H9 (cell line): ENCODE results near the gene TMPRSS2. TPM values are rescaled to one million over a fixed set of nuclear protein-coding genes. Genes with fewer than 3 reads are reported as not detected.

Experiments used
- DNase-seq: peaks from one replicate; pipeline ENCODE4 v3.0.0-alpha.2; 2017
- H2AFZ ChIP-seq: one replicate; pipeline ENCODE4 v1.6.1; 2013; ENCODE audit warnings: mild to moderate bottlenecking, low read length, control low read depth, moderate library complexity
- H2AK5ac ChIP-seq: 2 replicates; pipeline ENCODE4 v1.6.1; 2013; ENCODE audit warnings: low read length, control low read depth, mixed read lengths; ENCODE audit not compliant: insufficient read length
- H2BK120ac ChIP-seq: one replicate; pipeline ENCODE4 v1.6.1; 2013; ENCODE audit warnings: low read depth, mild to moderate bottlenecking, low read length, control low read depth, inconsistent platforms; ENCODE audit not compliant: poor library complexity, severe bottlenecking
- H2BK12ac ChIP-seq: 2 replicates; pipeline ENCODE4 v1.6.1; 2013; ENCODE audit warnings: low read length, control low read depth, mixed read lengths, low read depth; ENCODE audit not compliant: insufficient read length
- H2BK15ac ChIP-seq: 2 replicates; pipeline ENCODE4 v1.6.1; 2013; ENCODE audit warnings: low read depth, low read length, control low read depth
- H2BK20ac ChIP-seq: one replicate; pipeline ENCODE4 v1.6.1; 2013; ENCODE audit warnings: low read depth, mild to moderate bottlenecking, low read length, control low read depth, inconsistent platforms; ENCODE audit not compliant: poor library complexity, severe bottlenecking
- H2BK5ac ChIP-seq: 2 replicates; pipeline ENCODE4 v1.6.1; 2013; ENCODE audit warnings: low read length, control low read depth, mixed read lengths; ENCODE audit not compliant: insufficient read length
- H3K14ac ChIP-seq: 2 replicates; pipeline ENCODE4 v1.6.1; 2013; ENCODE audit warnings: low read length, control low read depth; ENCODE audit not compliant: insufficient read depth
- H3K18ac ChIP-seq: 2 replicates; pipeline ENCODE4 v1.6.1; 2013; ENCODE audit warnings: low read depth, mild to moderate bottlenecking, mixed read lengths, low read length, control low read depth; ENCODE audit not compliant: insufficient read length
- H3K23ac ChIP-seq: 2 replicates; pipeline ENCODE4 v1.6.1; 2013; ENCODE audit warnings: low read length, control low read depth, mixed read lengths, low read depth; ENCODE audit not compliant: insufficient read length
- H3K23me2 ChIP-seq: 2 replicates; pipeline ENCODE4 v1.6.1; 2013; ENCODE audit warnings: low read depth, mild to moderate bottlenecking, mixed read lengths, low read length, control low read depth; ENCODE audit not compliant: insufficient read length, poor library complexity, severe bottlenecking
- H3K27ac ChIP-seq: 2 replicates; pipeline ENCODE4 v1.5.1; 2013; ENCODE audit warnings: low read length, control low read depth, mixed read lengths, low read depth; ENCODE audit not compliant: insufficient read length
- H3K27me3 ChIP-seq: 2 replicates; pipeline ENCODE4 v1.6.1; 2013; ENCODE audit warnings: low read length, control low read depth, inconsistent platforms; ENCODE audit not compliant: insufficient read depth
- H3K4ac ChIP-seq: 2 replicates; pipeline ENCODE4 v1.6.1; 2013; ENCODE audit warnings: low read depth, mild to moderate bottlenecking, control low read depth, inconsistent platforms, low read length, moderate library complexity
- H3K4me1 ChIP-seq: 2 replicates; pipeline ENCODE4 v1.6.1; 2013; ENCODE audit warnings: low read length, control low read depth, inconsistent platforms; ENCODE audit not compliant: insufficient read depth
- H3K4me2 ChIP-seq: 2 replicates; pipeline ENCODE4 v1.6.1; 2013; ENCODE audit warnings: low read length, control low read depth, mixed read lengths; ENCODE audit not compliant: insufficient read length, insufficient read depth
- H3K56ac ChIP-seq: 2 replicates; pipeline ENCODE4 v1.6.1; 2013; ENCODE audit warnings: low read depth, mild to moderate bottlenecking, mixed read lengths, low read length, control low read depth; ENCODE audit not compliant: insufficient read length
- H3K79me1 ChIP-seq: 2 replicates; pipeline ENCODE4 v1.6.1; 2013; ENCODE audit warnings: low read depth, mild to moderate bottlenecking, moderate library complexity, low read length, control low read depth, inconsistent platforms; ENCODE audit not compliant: insufficient read depth, poor library complexity, severe bottlenecking
- H3K79me2 ChIP-seq: 2 replicates; pipeline ENCODE4 v1.6.1; 2013; ENCODE audit warnings: low read length, control low read depth, inconsistent platforms; ENCODE audit not compliant: insufficient read depth
- H3K9ac ChIP-seq: 2 replicates; pipeline ENCODE4 v1.6.1; 2013; ENCODE audit warnings: low read length, control low read depth, mixed read lengths; ENCODE audit not compliant: insufficient read length; ENCODE audit errors: extremely low read depth
- H3K9me3 ChIP-seq: one replicate; pipeline ENCODE4 v1.6.1; 2013; ENCODE audit warnings: low read depth, low read length, inconsistent platforms; ENCODE audit not compliant: control insufficient read depth
- H3T11ph ChIP-seq: one replicate; pipeline ENCODE4 v1.6.1; 2013; ENCODE audit warnings: mild to moderate bottlenecking, low read length, control low read depth, inconsistent platforms
- H4K20me1 ChIP-seq: one replicate; pipeline ENCODE4 v1.6.1; 2013; ENCODE audit not compliant: control insufficient read depth, insufficient read length, insufficient read depth
- H4K5ac ChIP-seq: 2 replicates; pipeline ENCODE4 v1.6.1; 2013; ENCODE audit warnings: low read depth, mild to moderate bottlenecking, mixed read lengths, low read length, control low read depth; ENCODE audit not compliant: insufficient read length
- H4K8ac ChIP-seq: replicated peaks from 2 replicates; pipeline ENCODE4 v1.6.1; 2013; ENCODE audit warnings: low read length, control low read depth, mixed read lengths, low read depth; ENCODE audit not compliant: insufficient read length
- H4K91ac ChIP-seq: 2 replicates; pipeline ENCODE4 v1.6.1; 2013; ENCODE audit warnings: low read depth, mild to moderate bottlenecking, moderate library complexity, mixed read lengths, low read length, control low read depth; ENCODE audit not compliant: insufficient read length
- H3K27ac Mint-ChIP-seq, 3 experiments: 2 replicates in 2 of 3; 3 replicates in 1 of 3; pipeline ENCODE4 v1.8.0; 2020 to 2021; ENCODE audit warnings: mixed read lengths in 3 of 3, mild to moderate bottlenecking in 1 of 3, moderate library complexity in 1 of 3
- H3K27me3 Mint-ChIP-seq: 2 replicates; pipeline ENCODE4 v1.8.0; 2021; ENCODE audit warnings: low read depth, mild to moderate bottlenecking, moderate library complexity, mixed read lengths
- H3K36me3 Mint-ChIP-seq, 3 experiments: 2 replicates in 2 of 3; 3 replicates in 1 of 3; pipeline ENCODE4 v1.8.0; 2020 to 2021; ENCODE audit warnings: low read depth in 3 of 3, mixed read lengths in 3 of 3; ENCODE audit not compliant: insufficient read depth in 1 of 3
- H3K4me1 Mint-ChIP-seq, 2 experiments: 2 replicates each; pipeline ENCODE4 v1.8.0; 2020; ENCODE audit warnings: mixed read lengths in 2 of 2
- H3K4me3 Mint-ChIP-seq, 2 experiments: 2 replicates in 1 of 2; 3 replicates in 1 of 2; pipeline ENCODE4 v1.8.0; 2020 to 2021; ENCODE audit warnings: mild to moderate bottlenecking in 2 of 2, mixed read lengths in 2 of 2, moderate library complexity in 1 of 2
- H3K9me3 Mint-ChIP-seq, 2 experiments: 2 replicates in 1 of 2; 3 replicates in 1 of 2; pipeline ENCODE4 v1.8.0; 2020; ENCODE audit warnings: mild to moderate bottlenecking in 2 of 2, mixed read lengths in 2 of 2, moderate library complexity in 1 of 2
- CTCF ChIP-seq: fragments of 200-600 bp; sonication (generic); conservative IDR thresholded peaks from 3 replicates; pipeline ENCODE4 v1.8.0; 2021; ENCODE audit warnings: antibody characterized with exemption, mild to moderate bottlenecking
- WGBS: extraction: QIAGEN DNeasy Blood & Tissue Kit; methylation state at CpG from one replicate; pipeline ENCODE4 v1.1.7; 2013; ENCODE audit warnings: missing lambda C conversion rate, low lambda C conversion rate, mixed read lengths; ENCODE audit not compliant: insufficient read length; ENCODE audit errors: extremely low coverage; 5-methylcytosine and 5-hydroxymethylcytosine counted together
- total RNA-seq: library from RNA; stranded (reverse); gene quantifications from 2 replicates; pipeline ENCODE4 v1.2.1, GENCODE V29; 2021

TMPRSS2 gene
- total RNA-seq, 1 experiment from 2014 or later: 12.1 TPM

DNA sequence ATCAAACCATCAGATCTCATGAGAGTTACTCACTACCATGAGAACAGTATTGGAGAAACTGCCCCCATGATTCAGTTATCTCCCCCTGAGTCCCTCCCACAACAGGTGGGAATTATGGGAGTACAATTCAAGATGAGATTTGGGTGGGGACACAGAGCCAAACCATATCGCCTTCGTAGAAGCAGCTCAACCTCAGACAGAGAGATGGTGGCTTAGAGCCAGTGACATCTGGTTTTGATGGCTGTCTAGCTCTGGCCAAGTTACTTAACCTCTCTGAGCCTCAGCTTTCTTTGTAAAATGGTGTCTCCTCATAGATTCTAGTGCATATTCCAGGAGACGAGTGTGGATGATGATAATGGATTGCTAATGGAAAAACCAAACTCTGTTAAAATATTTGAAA lies 54.8 kb downstream of the TMPRSS2 start:
- no peak overlapping the region for H3K23ac ChIP-seq
- H3K79me2 ChIP-seq: no peaks in the 10 kb centered on the region
- Mint-ChIP-seq H3K4me3 (no peak overlapping the region), H3K4me1 (peaks cover 30 to 33% of the 10 kb centered on the region in 2 experiments), H3K9me3 (no peaks in the 10 kb centered on the region; a peak in 1 of 5 replicates), H3K27ac (peak overlapping the region in 2 of 3 experiments; percentile 7 to 93; a peak in 3 of 7 replicates), H3K27me3 (no peaks in the 10 kb centered on the region), H3K36me3 (peaks cover 0 to 6% (median 6%) of the 10 kb centered on the region in 3 experiments; a peak in 2 of 7 replicates)
- H4K20me1 ChIP-seq: no peaks in the 10 kb centered on the region
- no peak overlapping the region for H3T11ph ChIP-seq
- no peak overlapping the region for H2BK20ac ChIP-seq
- H3K18ac ChIP-seq: no peak overlapping the region
- H2AFZ ChIP-seq: no peak overlapping the region
- H4K91ac ChIP-seq: no peak overlapping the region
- H3K14ac ChIP-seq: no peak overlapping the region
- no peak overlapping the region for H3K27ac ChIP-seq
- no peak overlapping the region for H2BK5ac ChIP-seq
- TF ChIP-seq CTCF: no peak
- H2AK5ac ChIP-seq: no peak overlapping the region
- H2BK12ac ChIP-seq: no peak overlapping the region
- H3K27me3 ChIP-seq: no peaks in the 10 kb centered on the region
- H3K56ac ChIP-seq: no peak overlapping the region
- no peaks in the 10 kb centered on the region for H3K9me3 ChIP-seq
- no peak overlapping the region for H3K9ac ChIP-seq
- no peak overlapping the region for H2BK120ac ChIP-seq
- H4K5ac ChIP-seq: no peak overlapping the region
- H4K8ac ChIP-seq: no peak overlapping the region
- no peaks in the 10 kb centered on the region for H3K79me1 ChIP-seq
- no CpG with 5 or more reads among the region's 3 CpGs for WGBS
- peaks cover 3% of the 10 kb centered on the region; the same call in 1 of the 2 replicates for H3K4me1 ChIP-seq
- no peak for DNase-seq
- no peak overlapping the region for H3K4me2 ChIP-seq
- no peaks in the 10 kb centered on the region for H3K23me2 ChIP-seq
- no peak overlapping the region for H3K4ac ChIP-seq
- no peak overlapping the region for H2BK15ac ChIP-seq
